Stimulated activated CD8-positive, alpha-beta memory T cell treated with anti-CD3 and anti-CD28 coated beads, Interleukin-12 subunit alpha, Interleukin-12 subunit beta, amount 100 ng/mL, for 4 hours (primary cell): Measurements from ENCODE around the gene ARHGDIA.

ENCODE experiments used
- DNase-seq: peaks from one replicate; pipeline ENCODE4 v3.0.0-alpha.2; 2020; ENCODE audit warnings: low read depth

ARHGDIA gene

DNA sequence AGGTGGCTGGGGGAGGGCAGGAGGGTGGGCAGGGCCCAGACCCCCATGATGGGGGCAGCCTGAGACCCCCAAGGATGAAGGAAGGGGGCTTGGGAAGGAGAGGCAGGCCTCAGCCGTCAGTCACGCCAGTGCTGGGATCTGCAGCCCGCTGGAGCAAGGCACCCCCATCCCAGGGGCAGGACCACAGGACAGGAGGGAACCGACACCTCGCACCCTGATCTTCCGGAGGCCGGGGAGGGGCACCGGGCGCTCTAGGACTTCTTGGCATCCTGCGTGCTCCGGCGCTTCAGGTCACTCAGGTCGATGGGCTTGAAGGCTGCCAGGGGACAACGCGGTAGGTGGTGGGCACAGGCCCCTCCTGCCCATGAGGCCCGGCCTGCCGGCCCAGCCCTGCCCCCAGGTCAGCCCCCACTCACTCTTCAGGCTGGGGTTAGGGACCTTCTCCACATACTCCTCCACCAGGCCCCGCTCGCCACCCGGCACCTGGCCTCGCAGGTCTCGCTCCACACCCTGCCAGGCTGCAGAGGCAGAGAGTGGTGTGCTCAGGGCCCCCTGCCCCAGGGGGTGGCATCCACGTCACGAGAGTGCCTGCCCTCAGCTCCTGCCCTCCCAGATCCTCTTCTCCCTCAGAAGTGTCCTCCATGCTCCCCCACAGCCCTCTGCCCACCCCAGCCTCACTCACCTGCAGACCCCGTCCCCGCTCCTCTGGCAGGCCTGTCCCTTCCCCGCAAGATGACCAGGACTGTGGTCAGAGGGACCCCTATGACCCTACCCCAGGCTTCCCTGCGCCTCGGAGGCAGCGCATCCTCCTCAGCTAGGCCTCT lies 47.9 kb downstream of the ARHGDIA start:
- no peak for DNase-seq

DNA sequence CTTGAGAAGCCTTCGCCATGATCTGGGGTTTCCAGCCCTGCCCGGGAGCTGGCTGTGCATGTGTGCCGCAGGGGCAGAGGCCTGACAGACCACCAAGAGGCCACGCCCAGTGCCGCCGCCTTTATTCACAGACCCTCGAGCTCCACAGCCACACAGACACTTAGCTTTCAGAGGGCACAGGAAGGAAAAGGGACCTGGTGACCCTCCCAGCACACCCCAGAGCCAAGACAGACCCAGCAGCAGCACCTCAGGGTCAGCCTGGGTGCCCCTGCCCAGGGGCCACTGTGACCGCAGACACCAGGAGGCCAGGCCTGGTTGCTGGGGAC lies 48.9 kb downstream of the ARHGDIA start:
- DNase-seq, result no peak

DNA sequence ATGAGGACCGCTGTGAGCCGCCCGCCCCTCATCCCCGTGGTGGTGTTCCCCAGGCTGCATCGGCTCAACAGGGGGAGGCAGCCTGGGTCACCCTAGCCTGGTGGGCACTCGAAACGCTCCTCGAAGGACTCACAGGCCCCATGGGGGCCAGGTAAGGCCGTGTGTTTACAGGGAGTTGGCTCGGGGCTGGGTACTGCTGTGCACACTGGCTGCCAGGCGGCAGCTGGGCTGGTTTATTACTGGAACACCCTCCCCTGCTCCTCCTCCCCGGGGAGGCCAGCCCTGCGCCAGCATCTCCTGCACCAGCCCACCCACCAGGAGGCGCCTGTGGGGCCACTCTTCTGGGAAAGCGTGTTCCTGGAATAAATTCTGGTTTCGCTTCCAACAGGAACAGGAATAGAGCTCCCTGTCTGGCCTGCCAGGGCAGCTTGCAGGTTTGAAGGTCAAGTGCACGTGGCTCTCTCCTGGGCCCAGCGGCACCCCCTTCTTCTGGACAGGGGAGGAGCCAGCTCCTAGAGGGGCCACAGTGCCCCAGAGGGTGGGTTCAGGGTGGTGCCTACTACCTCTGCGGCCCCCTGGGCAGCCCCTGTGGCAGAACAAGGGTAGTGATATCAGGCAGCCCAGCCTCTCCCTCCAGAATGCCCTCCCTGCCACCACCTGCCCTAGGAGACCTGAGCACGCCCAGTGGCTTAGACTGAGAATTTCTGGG lies 49.4 kb downstream of the ARHGDIA start:
- DNase-seq, result no peak

DNA sequence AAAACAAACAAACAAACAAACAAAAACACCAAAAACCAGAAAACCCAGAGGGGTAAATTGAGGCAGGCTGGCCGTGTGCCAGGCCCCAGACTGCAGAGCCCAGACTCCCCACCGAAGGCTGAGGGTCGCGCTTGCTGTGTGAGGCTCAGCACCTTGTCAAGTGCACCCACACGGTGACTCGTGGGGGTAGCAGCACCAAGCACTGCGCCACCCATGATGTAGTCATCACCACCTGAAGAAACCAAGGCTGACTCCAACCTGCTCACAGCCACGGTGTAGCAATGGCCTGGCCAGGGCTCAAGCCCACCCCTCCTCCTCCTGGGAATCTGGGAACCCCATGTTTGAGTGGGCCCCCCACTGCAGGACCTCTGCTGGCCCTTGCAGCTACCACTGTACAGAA lies 50.0 kb downstream of the ARHGDIA start:
- DNase-seq, result no peak

DNA sequence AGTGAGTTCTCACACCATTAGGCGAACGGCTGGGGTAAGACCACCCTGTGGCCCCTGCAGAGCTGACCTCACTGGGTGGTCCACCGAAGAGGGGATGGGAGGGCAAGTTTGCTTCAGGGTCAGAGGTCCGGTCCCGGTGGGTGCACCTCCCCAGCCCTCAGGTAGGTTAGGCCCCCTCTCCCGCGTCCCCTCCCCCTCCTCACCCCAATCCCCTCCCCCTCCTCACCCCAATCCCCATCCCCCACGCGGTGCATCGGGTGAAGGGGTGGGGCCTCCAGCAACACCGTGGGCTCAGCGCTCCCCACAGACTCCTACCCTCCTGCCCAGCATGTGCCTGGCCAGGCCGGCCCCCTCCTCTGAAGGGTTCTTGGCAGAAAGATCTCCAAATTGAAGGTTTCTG lies 51.4 kb downstream of the ARHGDIA start:
- DNase-seq, result no peak

DNA sequence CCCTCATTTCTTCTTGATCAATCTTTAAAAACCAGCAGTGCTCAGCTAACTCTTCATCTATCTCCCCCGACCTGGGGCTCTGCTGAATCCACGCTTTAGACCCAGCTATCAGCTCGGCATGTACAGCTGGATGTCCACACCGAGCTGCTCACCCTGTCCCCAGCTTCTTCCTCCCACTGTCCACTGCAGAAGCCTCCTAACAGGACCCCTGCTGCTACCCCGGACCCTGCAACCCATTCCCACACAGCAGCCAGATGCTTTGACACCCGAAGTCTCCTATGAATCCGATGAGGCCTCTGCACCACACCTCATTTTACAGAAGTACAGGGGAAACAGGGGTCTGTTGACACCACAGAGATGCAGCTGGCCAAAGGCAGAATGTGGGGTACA lies 53.4 kb downstream of the ARHGDIA start:
- DNase-seq, result no peak
